Neural cell (in vitro differentiated cells): ENCODE results near the gene C1GALT1.

Source experiments
- CTCF ChIP-seq: fragments of 450-650 bp; IDR thresholded peaks from 2 replicates; pipeline ENCODE4 v1.5.1; 2014; ENCODE audit warnings: antibody characterized with exemption, mild to moderate bottlenecking, moderate library complexity; ENCODE audit not compliant: poor library complexity, severe bottlenecking
- EP300 ChIP-seq: fragments of 450-650 bp; conservative IDR thresholded peaks from 2 replicates; pipeline ENCODE4 v1.6.1; 2014; ENCODE audit warnings: antibody characterized with exemption, mild to moderate bottlenecking, moderate library complexity; ENCODE audit not compliant: poor library complexity, severe bottlenecking
- EZH2 ChIP-seq: fragments of 200-600, 300-800 bp; shearing (Covaris generic), sonication (generic); IDR thresholded peaks from 2 replicates; pipeline ENCODE4 v1.6.1; 2014; ENCODE audit warnings: antibody characterized with exemption, low read length, borderline replicate concordance, mild to moderate bottlenecking; ENCODE audit not compliant: insufficient read depth, poor library complexity, severe bottlenecking
- MXI1 ChIP-seq: fragments of 450-650 bp; conservative IDR thresholded peaks from 2 replicates; pipeline ENCODE4 v1.6.1; 2014; ENCODE audit warnings: antibody characterized with exemption, mild to moderate bottlenecking; ENCODE audit not compliant: poor library complexity, severe bottlenecking
- POLR2AphosphoS5 ChIP-seq: IDR thresholded peaks from 2 replicates; pipeline ENCODE4 v1.6.1; 2012
- RAD21 ChIP-seq: fragments of 450-650 bp; conservative IDR thresholded peaks from 2 replicates; pipeline ENCODE4 v1.6.1; 2014; ENCODE audit warnings: antibody characterized with exemption, mild to moderate bottlenecking, moderate library complexity
- REST ChIP-seq: IDR thresholded peaks from 2 replicates; pipeline ENCODE4 v1.6.1; 2012; ENCODE audit warnings: borderline replicate concordance
- SMC3 ChIP-seq: fragments of 450-650 bp; conservative IDR thresholded peaks from 2 replicates; pipeline ENCODE4 v1.6.1; 2014; ENCODE audit warnings: antibody characterized with exemption, mild to moderate bottlenecking, moderate library complexity; ENCODE audit not compliant: poor library complexity
- TAF1 ChIP-seq: IDR thresholded peaks from 2 replicates; pipeline ENCODE4 v1.6.1; 2012; ENCODE audit warnings: low read depth

- TF ChIP-seq REST (no peak), CTCF (no peak), MXI1 (no peak), EP300 (no peak), RAD21 (no peak), TAF1 (no peak), POLR2AphosphoS5 (no peak), EZH2 (no peak), SMC3 (no peak)
These were observed 88.9 kb downstream of the C1GALT1 start for GRCh38 chr7:7271094-7271874.
